ENCODE data around the gene NUCKS1.
A peak's percentile ranks its signal among the peaks of the same experiment; 100 is the strongest.

Gene NUCKS1

GRCh38 chr1:205750138-205751035 is at the start of gene NUCKS1:
NUCKS1 (minus strand) TSS chr1:205750182; CDS start chr1:205749973, 209 bp downstream.
- DNase-seq (ENCODE audit: low spot score), result peak; percentile 100

- DNase-seq (ENCODE audit: low spot score), result no peak
Measured at GRCh38 chr1:205798577-205798976, 48.6 kb upstream of the NUCKS1 start.

GRCh38 chr1:205797168-205797567 is 47.2 kb upstream of the NUCKS1 start:
- no peak for DNase-seq (ENCODE audit: low spot score)

- DNase-seq (ENCODE audit: low spot score), result no peak
Measured at GRCh38 chr1:205794011-205794730, 44.2 kb upstream of the NUCKS1 start.

- no peak for DNase-seq (ENCODE audit: low spot score)
Measured at GRCh38 chr1:205792961-205793673, 43.1 kb upstream of the NUCKS1 start.

- peak; percentile 28 for DNase-seq (ENCODE audit: low spot score)
Measured at GRCh38 chr1:205792481-205792881, 42.5 kb upstream of the NUCKS1 start.

- DNase-seq (ENCODE audit: low spot score), result peak; percentile 88
Measured at GRCh38 chr1:205791568-205792180, 41.7 kb upstream of the NUCKS1 start.

- no peak for DNase-seq (ENCODE audit: low spot score)
Measured at GRCh38 chr1:205787287-205787916, 37.4 kb upstream of the NUCKS1 start.

GRCh38 chr1:205786601-205787000 is 36.6 kb upstream of the NUCKS1 start:
- no peak for DNase-seq (ENCODE audit: low spot score)

GRCh38 chr1:205785446-205785845 is 35.5 kb upstream of the NUCKS1 start:
- DNase-seq (ENCODE audit: low spot score), result no peak

- no peak for DNase-seq (ENCODE audit: low spot score)
Measured at GRCh38 chr1:205783904-205784303, 33.9 kb upstream of the NUCKS1 start.

GRCh38 chr1:205783433-205783795 is 33.4 kb upstream of the NUCKS1 start:
- no peak for DNase-seq (ENCODE audit: low spot score)

GRCh38 chr1:205782627-205783432 is 32.8 kb upstream of the NUCKS1 start:
- DNase-seq (ENCODE audit: low spot score), result no peak

GRCh38 chr1:205780335-205780734 is 30.4 kb upstream of the NUCKS1 start:
- no peak for DNase-seq (ENCODE audit: low spot score)

GRCh38 chr1:205777994-205778393 is 28.0 kb upstream of the NUCKS1 start:
- peak; percentile 53 for DNase-seq (ENCODE audit: low spot score)

- DNase-seq (ENCODE audit: low spot score), result no peak
Measured at GRCh38 chr1:205775717-205776056, 25.7 kb upstream of the NUCKS1 start.

GRCh38 chr1:205775015-205775716 is 25.2 kb upstream of the NUCKS1 start, which contains the start of gene RAB29:
RAB29 (minus strand) TSS chr1:205775482; CDS start chr1:205774956, 526 bp downstream.
- peak; percentile 90 for DNase-seq (ENCODE audit: low spot score)

- peak; percentile 22 for DNase-seq (ENCODE audit: low spot score)
Measured at GRCh38 chr1:205774198-205775014, 24.4 kb upstream of the NUCKS1 start.

- DNase-seq (ENCODE audit: low spot score), result no peak
Measured at GRCh38 chr1:205772607-205773032, 22.6 kb upstream of the NUCKS1 start.

Measured in pons (tissue), 1 donor.